GM21447 (cell line): ENCODE results near the gene KRTAP9-7.
"Not testable (repeated sequence)": the region's sequence is repeated elsewhere in the genome, so short reads cannot be mapped to it uniquely, and the experiment has no call there.

Source experiments
- ATAC-seq: cut with Tn5 transposase; IDR thresholded peaks from one replicate; pipeline ENCODE4 v1.9.1; 2021; ENCODE audit not compliant: unreplicated experiment

The KRTAP9-7 gene

GRCh38 chr17:41275648-41276190 lies at the start of gene KRTAP9-7:
Gene KRTAP9-7, plus strand, starts transcription at chr17:41275698. Its CDS starts 0 bp downstream, at chr17:41275698.
- not testable (repeated sequence) for ATAC-seq

GRCh38 chr17:41226051-41226450 lies 49.4 kb upstream of the KRTAP9-7 start:
- ATAC-seq, result no peak

GRCh38 chr17:41226598-41227095 lies 48.9 kb upstream of the KRTAP9-7 start, which contains the start of gene KRTAP9-2:
Gene KRTAP9-2, plus strand, starts transcription at chr17:41226648. Its CDS starts 7 bp downstream, at chr17:41226655.
- not testable (repeated sequence) for ATAC-seq

- no peak for ATAC-seq
These were observed 45.4 kb upstream of the KRTAP9-7 start for GRCh38 chr17:41230094-41230493.

- ATAC-seq, result no peak
These were observed 43.8 kb upstream of the KRTAP9-7 start for GRCh38 chr17:41231731-41232130.

- not testable (repeated sequence) for ATAC-seq
These were observed 42.9 kb upstream of the KRTAP9-7 start, which contains the start of gene KRTAP9-3 for GRCh38 chr17:41232399-41233105. Gene KRTAP9-3, plus strand, starts transcription at chr17:41232449. Its CDS starts 53 bp downstream, at chr17:41232502.

GRCh38 chr17:41237116-41237515 lies 38.4 kb upstream of the KRTAP9-7 start:
- not testable (repeated sequence) for ATAC-seq

- ATAC-seq, result not testable (repeated sequence)
These were observed 37.5 kb upstream of the KRTAP9-7 start, which contains the start of gene KRTAP9-8 for GRCh38 chr17:41237949-41238437. Gene KRTAP9-8, plus strand, starts transcription at chr17:41237999. Its CDS starts 53 bp downstream, at chr17:41238052.

GRCh38 chr17:41246995-41247787 lies 28.3 kb upstream of the KRTAP9-7 start:
- not testable (repeated sequence) for ATAC-seq

GRCh38 chr17:41249637-41250240 lies 25.8 kb upstream of the KRTAP9-7 start, which contains the start of gene KRTAP9-4:
Gene KRTAP9-4, plus strand, starts transcription at chr17:41249687. Its CDS starts 34 bp downstream, at chr17:41249721.
- ATAC-seq, result not testable (repeated sequence)

GRCh38 chr17:41251261-41251660 lies 24.2 kb upstream of the KRTAP9-7 start:
- no peak for ATAC-seq

- ATAC-seq, result no peak
These were observed 20.6 kb upstream of the KRTAP9-7 start for GRCh38 chr17:41254861-41255260.

GRCh38 chr17:41255381-41256290 lies 19.9 kb upstream of the KRTAP9-7 start, which contains the start of gene KRTAP9-9:
Gene KRTAP9-9, plus strand, starts transcription at chr17:41255384.
- not testable (repeated sequence) for ATAC-seq

- no peak for ATAC-seq
These were observed 19.2 kb upstream of the KRTAP9-7 start for GRCh38 chr17:41256291-41256685.

GRCh38 chr17:41258406-41258805 lies 17.1 kb upstream of the KRTAP9-7 start:
- no peak for ATAC-seq

- ATAC-seq, result no peak
These were observed 12.3 kb upstream of the KRTAP9-7 start for GRCh38 chr17:41263212-41263611.

GRCh38 chr17:41264599-41264998 lies 10.9 kb upstream of the KRTAP9-7 start:
- ATAC-seq, result no peak

GRCh38 chr17:41265078-41265477 lies 10.4 kb upstream of the KRTAP9-7 start, which contains the start of gene KRTAP9-6:
Gene KRTAP9-6, plus strand, starts transcription at chr17:41265378. Its CDS starts 0 bp downstream, at chr17:41265378.
- no peak for ATAC-seq

GRCh38 chr17:41267711-41268110 lies 7.8 kb upstream of the KRTAP9-7 start:
- no peak for ATAC-seq
